Fibroblast of lung (primary cell): ENCODE results near the gene TAS1R3. TPM values are rescaled to one million over a fixed set of nuclear protein-coding genes. Genes with fewer than 3 reads are reported as not detected.

Source experiments
- DNase-seq, 2 donors: peaks; one replicate each; pipeline versions ENCODE4 v3.0.0 to v3.0.0-alpha.2; 2010; ENCODE audit warnings: low read depth in 2 of 2
- H2AFZ ChIP-seq: 2 replicates; pipeline ENCODE4 v1.5.1; 2012; ENCODE audit warnings: low read length, control low read depth, inconsistent platforms
- H3K27ac ChIP-seq: 2 replicates; pipeline ENCODE4 v1.5.1; 2011; ENCODE audit warnings: low read length, control low read depth; ENCODE audit not compliant: insufficient read depth
- H3K27me3 ChIP-seq: 2 replicates; pipeline ENCODE4 v1.5.1; 2011; ENCODE audit warnings: mild to moderate bottlenecking, low read length; ENCODE audit not compliant: control insufficient read depth, insufficient read depth
- H3K36me3 ChIP-seq: 2 replicates; pipeline ENCODE4 v1.5.1; 2011; ENCODE audit warnings: low read length; ENCODE audit not compliant: control insufficient read depth, insufficient read depth
- H3K4me1 ChIP-seq: 2 replicates; pipeline ENCODE4 v1.5.1; 2011; ENCODE audit warnings: low read length; ENCODE audit not compliant: control insufficient read depth, insufficient read depth; ENCODE audit errors: extremely low read depth
- H3K4me2 ChIP-seq: 2 replicates; pipeline ENCODE4 v1.5.1; 2011; ENCODE audit warnings: low read length, control low read depth; ENCODE audit not compliant: insufficient read depth; ENCODE audit errors: extremely low read depth
- H3K4me3 ChIP-seq, 4 experiments: fragments of 200-600 bp in 1 of 4; sonication (generic) in 1 of 4; replicated peaks in 1 of 4; 2 replicates each; pipeline ENCODE4 v1.5.1; 2011 to 2016; ENCODE audit warnings: low read length in 4 of 4, low read depth in 3 of 4, mild to moderate bottlenecking in 3 of 4, control low read depth in 2 of 4, inconsistent platforms in 1 of 4, mixed read lengths in 1 of 4; ENCODE audit not compliant: insufficient read depth in 1 of 4; ENCODE audit errors: control extremely low read depth in 1 of 4
- H3K79me2 ChIP-seq: 2 replicates; pipeline ENCODE4 v1.5.1; 2012; ENCODE audit warnings: mild to moderate bottlenecking, low read length, inconsistent platforms; ENCODE audit not compliant: control insufficient read depth, insufficient read depth
- H3K9ac ChIP-seq: 2 replicates; pipeline ENCODE4 v1.5.1; 2011; ENCODE audit warnings: mild to moderate bottlenecking, low read length, control low read depth; ENCODE audit not compliant: insufficient read depth
- H3K9me3 ChIP-seq: 2 replicates; pipeline ENCODE4 v1.5.1; 2012; ENCODE audit warnings: low read depth, low read length; ENCODE audit not compliant: control insufficient read depth, insufficient read depth
- H4K20me1 ChIP-seq: 2 replicates; pipeline ENCODE4 v1.5.1; 2011; ENCODE audit warnings: low read length; ENCODE audit not compliant: control insufficient read depth, insufficient read depth; ENCODE audit errors: extremely low read depth
- CTCF ChIP-seq, 2 donors: IDR thresholded peaks in 1 of 2; conservative IDR thresholded peaks in 1 of 2; 1 replicate in 1 of 2; 2 replicates in 1 of 2; pipeline ENCODE4 v1.5.1; 2011 to 2012; ENCODE audit warnings: low read length in 2 of 2, control low read depth in 1 of 2, inconsistent platforms in 1 of 2, low read depth in 1 of 2, mild to moderate bottlenecking in 1 of 2
- EZH2 ChIP-seq: IDR thresholded peaks from 2 replicates; pipeline ENCODE4 v1.5.1; 2012; ENCODE audit warnings: low read length, control low read depth, mild to moderate bottlenecking; ENCODE audit errors: missing control alignments
- polyA plus RNA-seq, 2 donors: library from polyadenylated mRNA; depleted of rRNA in 1 of 2; stranded (reverse) in 1 of 2; unstranded in 1 of 2; fragments of >200 nt; gene quantifications; 2 replicates each; pipeline ENCODE4 v1.2.1, GENCODE V29; 2011 to 2012; ENCODE audit warnings: missing spikeins in 1 of 2
- total RNA-seq: library from RNA; depleted of rRNA; stranded (reverse); fragments of >200 nt; gene quantifications from 2 replicates; pipeline ENCODE4 v1.2.1, GENCODE V29; 2014

The TAS1R3 gene
- total and polyA plus RNA-seq, 2 donors (not counting 1 experiment from before 2014, with no cell fraction given): 0.02 to 0.17 TPM

GRCh38 chr1:1374929-1375662 is 44.0 kb downstream of the TAS1R3 start, which contains the start of gene AURKAIP1:
TSS of gene AURKAIP1 (minus strand) at chr1:1375207. CDS start at chr1:1374756, 451 bp downstream.
- H3K27ac ChIP-seq: peak within 1 kb of the TSS; percentile 94
- peaks cover 26% of the 10 kb centered on the region for H3K79me2 ChIP-seq
- peaks cover 17% of the 10 kb centered on the region for H3K36me3 ChIP-seq
- TF ChIP-seq EZH2 (no peak), CTCF (conservative IDR thresholded peaks at IDR 0.05 in 1 of 2, IDR thresholded peaks at IDR 0.05 in 1 of 2; ENCODE audit: low read depth in 1 of 2, low read length in 2 of 2) (peak; percentile 23 to 31)
- H3K4me2 ChIP-seq: peak within 1 kb of the TSS; percentile 86
- peak within 1 kb of the TSS; percentile 52 to 86 (median 72) for H3K4me3 ChIP-seq
- no peaks in the 10 kb centered on the region for H3K9me3 ChIP-seq
- H3K27me3 ChIP-seq: no peaks in the 10 kb centered on the region
- peak; percentile 100 for DNase-seq
- H3K9ac ChIP-seq: peak within 1 kb of the TSS; percentile 84
- H4K20me1 ChIP-seq: no peaks in the 10 kb centered on the region
- H2AFZ ChIP-seq: no peak within 1 kb of the TSS
- peaks cover 15% of the 10 kb centered on the region for H3K4me1 ChIP-seq

- TF ChIP-seq CTCF (conservative IDR thresholded peaks at IDR 0.05 in 1 of 2, IDR thresholded peaks at IDR 0.05 in 1 of 2; ENCODE audit: low read depth in 1 of 2, low read length in 2 of 2) (no peak), EZH2 (no peak)
- H4K20me1 ChIP-seq: no peaks in the 10 kb centered on the region
- no peak overlapping the region for H3K4me3 ChIP-seq
- H3K27ac ChIP-seq: no peak overlapping the region
- peaks cover 15% of the 10 kb centered on the region for H3K36me3 ChIP-seq
- H3K9ac ChIP-seq: no peak overlapping the region
- H3K9me3 ChIP-seq: no peaks in the 10 kb centered on the region
- H3K4me2 ChIP-seq: no peak overlapping the region
- no peak for DNase-seq
- H3K79me2 ChIP-seq: peaks cover 26% of the 10 kb centered on the region
- H3K27me3 ChIP-seq: no peaks in the 10 kb centered on the region
- peaks cover 12% of the 10 kb centered on the region for H3K4me1 ChIP-seq
- H2AFZ ChIP-seq: no peak overlapping the region
These were observed 45.6 kb downstream of the TAS1R3 start for GRCh38 chr1:1376551-1377226.

- no peak overlapping the region for H3K4me2 ChIP-seq
- DNase-seq: no peak
These were observed 46.6 kb downstream of the TAS1R3 start for GRCh38 chr1:1377540-1378205.

More at GRCh38 chr1:1377540-1378205, 46.6 kb downstream of the TAS1R3 start:
- Histone ChIP-seq H3K27me3 (no peaks in the 10 kb centered on the region), H3K27ac (no peak overlapping the region), H3K4me1 (peaks cover 7% of the 10 kb centered on the region), H3K9me3 (no peaks in the 10 kb centered on the region), H3K9ac (no peak overlapping the region), H3K4me3 (no peak overlapping the region), H3K79me2 (peaks cover 22% of the 10 kb centered on the region), H4K20me1 (no peaks in the 10 kb centered on the region), H3K36me3 (peaks cover 12% of the 10 kb centered on the region), H2AFZ (no peak overlapping the region)
- TF ChIP-seq CTCF (conservative IDR thresholded peaks at IDR 0.05 in 1 of 2, IDR thresholded peaks at IDR 0.05 in 1 of 2; ENCODE audit: low read depth in 1 of 2, low read length in 2 of 2) (no peak), EZH2 (no peak)
